HFF-Myc (cell line): ENCODE results near the gene TSFM.

Source experiments
- DNase-seq: peaks from one replicate; pipeline ENCODE4 v3.0.0-alpha.2; 2011; ENCODE audit warnings: low read depth; ENCODE audit errors: extremely low read depth
- H3K4me3 ChIP-seq: replicated peaks from 2 replicates; pipeline ENCODE4 v1.5.1; 2011; ENCODE audit warnings: low read depth, mild to moderate bottlenecking, control low read depth, low read length
- TF ChIP-seq, protein P1 (sequence below): IDR thresholded peaks from 2 replicates; pipeline ENCODE4 v1.5.1; 2012; ENCODE audit warnings: mild to moderate bottlenecking, low read depth, low read length, control low read depth; ENCODE audit errors: missing control alignments

TSFM gene

DNA sequence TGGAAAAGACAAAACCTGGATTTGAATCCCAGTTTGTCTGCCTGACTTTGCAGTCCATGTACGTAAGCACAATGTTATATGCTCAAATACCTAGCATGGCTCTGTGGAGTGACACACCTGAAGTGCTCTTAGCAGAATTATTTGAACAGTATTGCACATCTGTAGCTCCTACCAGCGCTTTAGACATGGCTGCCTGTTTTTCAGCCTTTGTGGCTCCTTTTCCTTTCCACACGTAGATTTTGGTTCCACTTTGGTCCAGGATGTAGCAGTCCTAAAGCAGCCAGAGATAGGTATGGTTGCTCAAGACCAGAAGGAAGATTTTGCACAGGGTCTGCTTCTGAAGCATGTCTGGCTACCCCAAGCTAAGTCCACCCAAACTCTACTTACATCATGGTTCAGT is 26.8 kb downstream of the TSFM start:
- TF ChIP-seq, protein P1, sequence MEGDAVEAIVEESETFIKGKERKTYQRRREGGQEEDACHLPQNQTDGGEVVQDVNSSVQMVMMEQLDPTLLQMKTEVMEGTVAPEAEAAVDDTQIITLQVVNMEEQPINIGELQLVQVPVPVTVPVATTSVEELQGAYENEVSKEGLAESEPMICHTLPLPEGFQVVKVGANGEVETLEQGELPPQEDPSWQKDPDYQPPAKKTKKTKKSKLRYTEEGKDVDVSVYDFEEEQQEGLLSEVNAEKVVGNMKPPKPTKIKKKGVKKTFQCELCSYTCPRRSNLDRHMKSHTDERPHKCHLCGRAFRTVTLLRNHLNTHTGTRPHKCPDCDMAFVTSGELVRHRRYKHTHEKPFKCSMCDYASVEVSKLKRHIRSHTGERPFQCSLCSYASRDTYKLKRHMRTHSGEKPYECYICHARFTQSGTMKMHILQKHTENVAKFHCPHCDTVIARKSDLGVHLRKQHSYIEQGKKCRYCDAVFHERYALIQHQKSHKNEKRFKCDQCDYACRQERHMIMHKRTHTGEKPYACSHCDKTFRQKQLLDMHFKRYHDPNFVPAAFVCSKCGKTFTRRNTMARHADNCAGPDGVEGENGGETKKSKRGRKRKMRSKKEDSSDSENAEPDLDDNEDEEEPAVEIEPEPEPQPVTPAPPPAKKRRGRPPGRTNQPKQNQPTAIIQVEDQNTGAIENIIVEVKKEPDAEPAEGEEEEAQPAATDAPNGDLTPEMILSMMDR, result no peak
- H3K4me3 ChIP-seq, result no peak overlapping the region
- DNase-seq, result no peak

DNA sequence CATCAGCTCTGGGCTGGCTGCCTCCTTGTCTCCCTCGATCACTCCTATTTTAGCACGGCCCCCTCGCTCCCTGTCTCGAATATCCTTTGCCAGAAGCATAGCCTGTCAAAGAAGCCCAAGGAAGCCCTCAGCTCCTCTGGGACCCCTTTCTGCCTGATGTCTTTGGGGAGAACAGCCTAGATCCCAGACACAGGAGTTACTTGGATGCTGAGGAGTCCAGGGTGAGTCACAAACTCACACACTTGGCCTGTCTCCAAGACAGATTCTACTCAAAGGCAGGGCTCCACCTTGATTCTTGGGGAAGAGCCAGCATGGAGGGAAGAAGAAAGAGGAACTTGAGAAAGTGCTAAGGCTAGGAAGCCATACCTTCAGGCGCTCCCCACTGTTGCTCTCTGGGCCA is 27.9 kb downstream of the TSFM start:
- TF ChIP-seq, protein P1, result no peak
- no peak overlapping the region for H3K4me3 ChIP-seq
- DNase-seq, result no peak

DNA sequence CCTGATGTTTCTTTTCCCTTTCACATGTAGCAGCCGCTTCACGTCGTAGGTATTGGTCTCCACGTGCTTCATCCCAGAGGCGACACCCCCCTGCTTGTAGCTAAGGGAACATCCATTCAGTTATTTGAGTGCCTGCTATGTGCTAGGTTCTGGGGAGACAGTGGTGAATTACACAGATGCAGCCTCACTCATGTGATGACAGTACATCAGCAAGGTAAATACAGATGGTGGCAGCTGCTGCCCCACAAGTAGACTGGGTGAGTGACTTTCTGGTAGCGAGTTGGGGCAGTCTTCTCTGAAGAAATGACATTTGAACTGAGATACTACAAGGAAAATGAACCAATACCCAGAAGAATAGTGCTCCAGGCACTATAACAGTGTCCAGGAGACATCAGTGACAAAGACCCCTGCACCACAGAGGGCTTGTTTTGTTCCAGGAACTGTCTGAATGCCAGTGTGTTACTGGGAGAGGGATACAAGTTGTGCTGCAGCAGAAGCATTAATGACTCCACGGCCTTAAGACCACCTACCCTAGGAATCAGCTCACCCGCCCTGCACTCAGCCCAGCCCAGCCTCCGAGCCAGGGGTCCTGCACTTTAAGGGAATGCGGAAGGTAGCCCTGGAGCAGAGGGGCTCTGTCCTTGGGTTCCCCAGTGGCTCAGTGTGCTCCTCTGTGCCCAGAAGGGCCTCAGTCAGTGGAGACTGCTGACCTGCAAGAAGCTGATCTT is 28.6 kb downstream of the TSFM start:
- TF ChIP-seq, protein P1, result no peak
- H3K4me3 ChIP-seq, result no peak overlapping the region
- no peak for DNase-seq

DNA sequence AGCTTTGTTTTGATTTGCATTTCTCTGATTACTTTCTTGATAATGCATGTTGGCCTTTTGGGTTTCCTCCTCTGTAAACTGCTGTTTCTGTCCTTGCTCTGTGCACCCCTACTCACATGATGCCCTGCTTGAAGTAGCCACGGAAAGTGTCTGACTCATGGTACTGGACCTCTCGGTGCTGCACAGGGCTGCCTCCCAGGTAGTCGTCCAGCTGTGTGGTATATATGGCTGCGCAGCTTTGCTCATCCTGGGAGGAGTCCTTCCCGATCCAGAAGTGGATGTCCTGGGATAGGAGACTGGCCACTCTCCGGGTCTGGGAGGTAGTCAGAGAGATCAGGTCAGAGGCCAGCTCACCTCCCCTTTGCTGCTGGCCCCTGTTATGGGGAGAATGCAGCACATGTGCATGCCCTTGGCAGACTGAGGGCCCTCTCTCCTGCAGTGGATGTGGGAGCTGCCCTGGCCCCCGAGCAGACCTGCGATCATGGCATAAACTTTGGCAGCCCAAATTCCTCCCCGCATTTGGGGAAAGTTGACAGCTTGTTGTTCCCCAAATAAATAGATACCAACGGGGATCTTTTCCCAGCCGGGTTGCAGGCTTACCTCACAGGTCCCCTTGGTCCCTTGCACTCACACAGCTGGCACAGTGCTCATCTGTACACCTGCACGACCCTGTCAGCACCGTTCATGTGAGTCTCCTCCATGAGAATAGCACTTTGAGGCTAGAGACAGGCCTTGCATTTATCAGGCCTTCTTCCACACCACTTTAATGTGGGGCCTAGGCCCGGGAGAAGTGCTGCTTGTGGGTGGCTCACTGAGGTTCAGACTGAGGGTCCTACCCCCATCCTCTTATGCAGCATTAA is 30.8 kb downstream of the TSFM start:
- TF ChIP-seq, protein P1, result no peak
- no peak for DNase-seq
- no peak overlapping the region for H3K4me3 ChIP-seq

DNA sequence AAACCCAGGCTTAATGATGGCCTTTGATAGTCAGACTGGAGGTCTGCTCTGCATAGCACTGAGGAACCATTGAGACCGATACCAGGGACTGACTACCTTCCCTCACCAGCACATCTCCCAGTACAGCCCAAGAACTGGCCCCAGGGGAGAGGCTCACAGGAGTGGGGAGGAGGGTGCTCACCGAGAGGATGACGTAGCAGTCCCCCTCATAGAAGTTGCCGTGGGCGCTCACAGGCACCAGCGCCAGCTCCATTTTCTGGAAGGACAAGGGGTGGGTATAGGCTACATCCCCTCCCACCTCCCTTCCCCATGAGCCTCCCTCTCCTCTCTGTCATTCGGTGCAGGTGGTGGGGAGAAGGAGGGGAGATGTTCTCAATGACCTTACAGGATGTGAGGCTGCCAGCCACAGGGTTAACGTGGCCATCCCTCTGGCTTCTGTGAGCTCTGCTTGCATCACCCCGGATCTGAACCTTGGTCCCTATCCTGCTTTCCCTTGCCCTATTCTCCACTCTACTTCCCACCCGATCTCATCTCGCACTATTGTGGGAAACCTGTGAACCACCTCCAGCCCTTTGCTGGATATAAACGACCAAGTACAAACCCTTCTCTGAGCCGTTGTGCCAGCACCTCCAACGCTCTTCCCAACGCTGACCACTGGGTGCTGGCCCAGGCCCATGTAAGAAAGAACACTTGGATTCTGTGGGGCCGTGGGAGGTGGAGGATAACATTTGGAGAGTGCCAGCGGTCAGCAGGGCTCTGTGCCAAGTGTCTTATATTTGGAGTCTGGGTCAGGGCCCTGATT is 31.6 kb downstream of the TSFM start:
- DNase-seq, result no peak
- TF ChIP-seq, protein P1, result no peak
- H3K4me3 ChIP-seq, result no peak overlapping the region

DNA sequence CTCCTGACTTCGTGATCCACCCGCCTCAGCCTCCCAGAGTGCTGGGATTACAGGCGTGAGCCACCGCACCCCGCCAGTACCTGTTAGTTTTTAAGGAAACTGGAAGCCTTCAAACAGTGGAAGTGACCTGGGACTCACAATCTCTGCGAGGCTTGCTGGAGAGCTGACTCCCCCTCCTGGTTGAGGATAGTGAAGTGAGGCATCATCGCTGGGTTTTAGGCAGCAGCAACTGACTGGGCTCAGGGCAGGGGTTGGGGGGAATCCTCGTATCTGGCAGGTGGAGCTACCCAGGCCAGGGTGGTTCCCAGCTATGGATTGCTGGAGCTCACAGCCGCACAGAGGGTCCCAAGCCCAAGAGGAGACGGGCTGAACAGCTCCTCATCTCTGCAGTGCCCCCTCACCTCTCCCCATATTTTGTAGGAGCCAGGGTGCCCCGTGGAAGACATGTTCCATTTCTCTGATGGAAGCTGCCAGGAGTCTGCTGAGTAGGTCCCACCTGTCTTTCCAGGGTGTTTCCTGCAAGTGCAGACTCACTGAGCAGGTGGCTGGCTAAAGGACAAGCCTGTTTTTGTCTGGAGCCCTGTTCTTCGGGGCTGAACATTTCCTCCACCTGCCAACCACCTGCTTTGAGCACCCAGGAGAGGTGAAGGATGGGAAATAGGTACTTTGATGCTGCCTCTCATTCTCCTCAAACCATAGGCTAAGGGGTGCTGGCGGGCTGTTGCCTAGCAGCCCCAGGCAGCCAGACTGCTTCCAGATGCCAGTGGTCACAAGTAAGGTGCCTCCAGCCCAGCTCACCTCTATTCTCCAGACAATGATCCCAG is 32.8 kb downstream of the TSFM start:
- no peak for DNase-seq
- TF ChIP-seq, protein P1, result peak; percentile 7
- no peak overlapping the region for H3K4me3 ChIP-seq
